HFF-Myc (cell line): Measurements from ENCODE around the gene RAB3A.
"Not testable (repeated sequence)": the region's sequence is repeated elsewhere in the genome, so short reads cannot be mapped to it uniquely, and the experiment has no call there.

Experiments
- DNase-seq: peaks from one replicate; pipeline ENCODE4 v3.0.0-alpha.2; 2011; ENCODE audit warnings: low read depth; ENCODE audit errors: extremely low read depth
- H3K4me3 ChIP-seq: replicated peaks from 2 replicates; pipeline ENCODE4 v1.5.1; 2011; ENCODE audit warnings: low read depth, mild to moderate bottlenecking, control low read depth, low read length
- TF ChIP-seq, protein P1 (sequence below): IDR thresholded peaks from 2 replicates; pipeline ENCODE4 v1.5.1; 2012; ENCODE audit warnings: mild to moderate bottlenecking, low read depth, low read length, control low read depth; ENCODE audit errors: missing control alignments

RAB3A gene

DNA sequence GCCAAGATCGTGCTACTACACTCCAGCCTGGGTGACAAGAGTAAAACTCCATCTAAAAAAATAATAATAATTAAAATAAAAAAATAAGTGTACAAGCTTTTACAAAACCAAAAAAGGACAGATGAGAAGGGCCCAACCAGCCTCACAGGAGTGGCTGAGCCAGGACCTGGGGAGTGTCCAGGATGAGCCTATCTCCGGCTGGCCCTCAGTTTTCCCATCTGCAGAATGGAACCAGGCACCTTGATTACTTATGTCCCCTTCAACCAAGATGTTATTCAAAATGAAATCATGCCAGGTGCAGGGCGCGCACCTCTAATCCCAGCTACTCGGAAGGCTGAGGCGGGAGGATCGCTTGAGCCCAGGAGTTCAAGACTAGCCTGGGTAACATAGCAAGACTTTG is 39.8 kb downstream of the RAB3A start:
- no peak overlapping the region for H3K4me3 ChIP-seq
- no peak for DNase-seq
- TF ChIP-seq, protein P1, sequence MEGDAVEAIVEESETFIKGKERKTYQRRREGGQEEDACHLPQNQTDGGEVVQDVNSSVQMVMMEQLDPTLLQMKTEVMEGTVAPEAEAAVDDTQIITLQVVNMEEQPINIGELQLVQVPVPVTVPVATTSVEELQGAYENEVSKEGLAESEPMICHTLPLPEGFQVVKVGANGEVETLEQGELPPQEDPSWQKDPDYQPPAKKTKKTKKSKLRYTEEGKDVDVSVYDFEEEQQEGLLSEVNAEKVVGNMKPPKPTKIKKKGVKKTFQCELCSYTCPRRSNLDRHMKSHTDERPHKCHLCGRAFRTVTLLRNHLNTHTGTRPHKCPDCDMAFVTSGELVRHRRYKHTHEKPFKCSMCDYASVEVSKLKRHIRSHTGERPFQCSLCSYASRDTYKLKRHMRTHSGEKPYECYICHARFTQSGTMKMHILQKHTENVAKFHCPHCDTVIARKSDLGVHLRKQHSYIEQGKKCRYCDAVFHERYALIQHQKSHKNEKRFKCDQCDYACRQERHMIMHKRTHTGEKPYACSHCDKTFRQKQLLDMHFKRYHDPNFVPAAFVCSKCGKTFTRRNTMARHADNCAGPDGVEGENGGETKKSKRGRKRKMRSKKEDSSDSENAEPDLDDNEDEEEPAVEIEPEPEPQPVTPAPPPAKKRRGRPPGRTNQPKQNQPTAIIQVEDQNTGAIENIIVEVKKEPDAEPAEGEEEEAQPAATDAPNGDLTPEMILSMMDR, result no peak

DNA sequence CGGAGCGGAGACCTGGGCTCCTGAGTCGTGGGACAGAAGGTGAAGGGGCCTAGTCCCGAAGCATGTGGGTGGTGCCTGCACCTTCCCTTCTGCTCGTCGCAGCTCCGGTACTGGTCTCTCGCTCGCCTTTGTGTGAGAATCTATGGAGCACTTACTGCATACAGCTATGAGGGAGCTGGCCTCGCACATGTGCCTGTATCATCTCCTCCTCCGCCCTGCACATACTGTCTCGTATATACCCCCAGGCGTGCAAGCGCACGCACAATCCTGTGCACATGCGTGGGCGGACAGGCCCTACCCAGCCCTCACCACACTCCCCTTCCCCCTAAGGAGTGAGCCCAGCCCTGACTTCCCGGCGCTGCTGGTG is 42.2 kb downstream of the RAB3A start:
- no peak overlapping the region for H3K4me3 ChIP-seq
- DNase-seq, result no peak
- TF ChIP-seq, protein P1, result no peak

DNA sequence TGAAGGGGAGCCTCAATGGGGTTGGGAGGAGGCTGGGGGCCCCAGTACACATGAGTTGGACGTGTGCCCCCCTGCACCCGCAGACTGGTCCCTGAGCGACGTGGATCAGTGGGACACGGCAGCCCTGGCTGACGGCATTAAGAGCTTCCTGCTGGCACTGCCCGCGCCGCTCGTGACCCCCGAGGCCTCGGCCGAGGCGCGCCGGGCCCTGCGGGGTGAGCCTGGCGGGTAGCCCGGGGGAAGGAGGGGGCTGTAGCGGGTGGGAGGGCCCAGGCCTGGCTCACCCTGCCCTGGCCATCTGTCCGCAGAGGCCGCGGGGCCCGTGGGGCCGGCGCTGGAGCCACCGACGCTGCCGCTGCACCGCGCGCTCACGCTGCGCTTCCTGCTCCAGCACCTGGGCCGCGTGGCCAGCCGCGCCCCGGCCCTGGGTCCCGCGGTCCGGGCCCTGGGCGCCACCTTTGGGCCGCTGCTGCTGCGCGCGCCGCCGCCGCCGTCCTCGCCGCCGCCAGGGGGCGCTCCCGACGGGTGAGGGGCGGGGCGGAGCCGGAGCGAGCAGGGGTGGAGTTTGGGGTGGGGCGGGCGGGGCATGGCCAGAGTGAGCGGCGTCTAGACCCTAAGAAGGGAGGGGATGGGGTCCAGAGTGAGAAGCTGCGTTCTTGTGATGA is 42.7 kb downstream of the RAB3A start:
- peak overlapping the region; percentile 9 for H3K4me3 ChIP-seq
- no peak for DNase-seq
- TF ChIP-seq, protein P1, result peak; percentile 23

DNA sequence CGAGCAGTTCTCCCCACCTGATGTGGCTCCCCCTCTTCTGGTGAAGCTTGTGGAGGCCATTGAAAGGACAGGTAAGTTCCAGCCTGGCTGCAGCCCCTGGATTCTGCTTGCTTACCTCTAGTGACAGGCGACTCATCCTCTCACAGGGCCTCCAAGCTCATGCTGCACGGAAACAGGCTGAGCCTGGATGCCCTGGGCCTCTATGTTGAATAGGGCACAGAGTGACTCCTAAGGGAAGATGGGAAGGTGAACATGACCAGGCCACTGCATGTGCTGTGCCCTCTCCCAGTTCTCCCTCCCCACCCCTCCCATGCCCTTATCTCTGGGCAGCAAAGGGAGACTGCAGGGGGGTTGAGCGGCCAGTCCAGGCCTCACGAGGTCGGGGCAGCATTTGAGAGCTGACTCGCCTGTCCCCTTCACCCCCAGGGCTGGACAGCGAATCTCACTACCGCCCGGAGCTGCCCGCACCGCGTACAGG is 43.3 kb downstream of the RAB3A start:
- H3K4me3 ChIP-seq, result peak overlapping the region; percentile 9
- DNase-seq, result no peak
- TF ChIP-seq, protein P1, result no peak

DNA sequence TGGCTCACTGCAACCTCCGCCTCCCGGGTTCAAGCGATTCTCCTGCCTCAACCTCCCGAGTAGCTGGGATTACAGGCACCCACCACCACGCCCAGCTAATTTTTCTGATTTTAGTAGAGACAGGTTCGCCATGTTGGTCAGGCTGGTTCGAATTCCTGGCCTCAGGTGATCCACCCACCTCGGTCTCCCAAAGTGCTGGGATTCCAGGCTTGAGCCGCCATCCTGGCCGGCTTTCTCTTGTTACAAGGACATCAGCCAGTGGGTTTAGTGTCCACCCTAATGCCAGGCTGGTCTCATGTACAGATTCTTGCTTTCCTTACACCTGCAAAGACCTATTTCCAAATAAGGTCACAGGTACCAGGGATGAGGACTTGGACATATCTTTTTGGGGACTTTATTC is 44.0 kb downstream of the RAB3A start:
- TF ChIP-seq, protein P1, result no peak
- H3K4me3 ChIP-seq, result no peak overlapping the region
- no peak for DNase-seq

DNA sequence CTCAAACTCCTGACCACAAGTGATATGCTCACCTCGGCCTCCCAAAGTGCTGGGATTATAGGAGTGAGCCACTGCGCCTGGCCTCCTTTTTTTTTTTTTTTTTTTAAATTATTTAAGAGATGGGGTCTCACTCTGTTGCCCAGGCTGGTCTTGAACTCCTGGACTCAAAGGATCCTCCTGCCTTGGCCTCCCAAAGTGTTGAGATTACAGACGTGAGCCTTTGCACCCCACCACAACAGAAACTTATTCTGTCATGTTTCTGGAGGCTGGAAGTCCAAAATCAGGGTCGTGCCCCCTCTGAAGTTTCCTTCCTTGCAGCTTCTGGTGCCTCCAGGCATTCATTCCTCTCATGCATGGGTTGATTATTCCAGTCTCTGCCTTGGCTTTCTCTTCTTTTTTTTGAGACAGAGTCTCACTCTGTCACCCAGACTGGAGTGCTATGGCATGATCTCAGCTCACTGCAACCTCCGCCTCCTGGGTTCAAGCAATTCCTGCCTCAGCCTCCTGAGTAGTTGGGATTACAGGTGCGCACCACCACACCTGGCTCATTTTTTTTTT is 44.7 kb downstream of the RAB3A start:
- not testable (repeated sequence) for H3K4me3 ChIP-seq, DNase-seq

DNA sequence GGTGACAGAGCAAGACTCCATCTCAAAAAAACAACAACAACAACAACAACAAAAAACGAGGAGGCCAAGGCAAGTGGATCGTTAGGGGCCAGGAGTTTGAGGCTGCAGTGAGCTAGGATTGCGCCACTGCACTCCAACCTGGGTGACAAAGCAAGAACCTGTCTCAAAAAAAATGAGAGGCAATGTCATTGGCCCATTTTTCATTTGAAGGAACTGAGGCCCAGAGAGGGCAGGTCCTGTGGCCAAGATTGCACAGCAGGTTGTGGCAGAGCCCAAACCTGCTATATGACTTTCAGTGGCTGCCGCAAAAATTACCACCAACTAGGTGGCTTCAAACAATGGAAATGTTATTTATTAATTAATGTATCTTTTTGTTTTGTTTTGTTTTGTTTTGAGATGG is 45.4 kb downstream of the RAB3A start:
- no peak overlapping the region for H3K4me3 ChIP-seq
- no peak for DNase-seq
- TF ChIP-seq, protein P1, result no peak
